ENCODE results near the gene OAT. TPM values are rescaled to one million over a fixed set of nuclear protein-coding genes. Genes with fewer than 3 reads are reported as not detected.

Gene OAT
- total and polyA plus RNA-seq, 10 of the 15 experiments (the other 5 are each of a cell fraction or from before 2014, with no cell fraction given) = 1.2 to 9.8 (median 1.6) TPM

GRCh38 chr10:124453960-124454610, 35.4 kb upstream of the OAT start:
- FAIRE-seq = no peak
- ChIA-PET CTCF (no interaction called here), POLR2A (no interaction called here), RAD21 (ENCODE audit: unreplicated experiment) (no interaction called here), SMC1A (ENCODE audit: uncharacterized antibody, unreplicated experiment) (no interaction called here)
- no peaks in the 10 kb centered on the region for H3K9me3 ChIP-seq (replicated peaks; ENCODE audit: control insufficient read depth, insufficient read depth, low read length)
- 29% methylated on average over 8 of the region's 8 CpGs for WGBS (ENCODE audit: insufficient coverage, insufficient replicate concordance, low lambda C conversion rate, missing lambda C conversion rate)
- no peak overlapping the region for H3K27ac ChIP-seq (ENCODE audit: control insufficient read depth, insufficient read depth)
- H3K4me3 ChIP-seq = no peak overlapping the region
- no peak overlapping the region for H3K9ac ChIP-seq (ENCODE audit: control insufficient read depth, insufficient read depth, low read length)
- no TSS peak for BruUV-seq (replicated peaks)
- no peaks in the 10 kb centered on the region for H3K36me3 ChIP-seq (ENCODE audit: control insufficient read depth in 2 of 2, insufficient read depth in 2 of 2, low read length in 1 of 2)
- no peak overlapping the region for H2AFZ ChIP-seq (ENCODE audit: control insufficient read depth, low read depth, low read length)
- H3K4me2 ChIP-seq (ENCODE audit: control insufficient read depth, insufficient read depth) = no peak overlapping the region
- H3K27me3 ChIP-seq (replicated peaks in 1 of 2; ENCODE audit: control insufficient read depth in 2 of 2, insufficient read depth in 2 of 2, low read length in 1 of 2) = peaks cover 6 to 12% of the 10 kb centered on the region in 2 experiments; a peak in 3 of 4 replicates
- intact Hi-C loops (cut with micrococcal nuclease; ENCODE audit: unreplicated experiment) = no loop called here
- no peak for DNase-seq (ENCODE audit: low read depth, low spot score)
- TF ChIP-seq ZNF622 (IDR thresholded peaks at IDR 0.05) (no peak), ELK1 (IDR thresholded peaks at IDR 0.05; ENCODE audit: low read depth, low read length) (no peak), BACH1 (IDR thresholded peaks at IDR 0.05; ENCODE audit: borderline replicate concordance) (no peak), BCL3 (IDR thresholded peaks at IDR 0.05; ENCODE audit: borderline replicate concordance, insufficient read depth, low read depth, low read length, poor library complexity, severe bottlenecking) (no peak), REST (IDR thresholded peaks at IDR 0.05; ENCODE audit: low read depth, low read length) (no peak), SREBF2 (IDR thresholded peaks at IDR 0.05; ENCODE audit: low read length) (no peak), RUNX3 (IDR thresholded peaks at IDR 0.05; ENCODE audit: low read length) (no peak), HDAC2 (IDR thresholded peaks at IDR 0.05) (no peak), RAD21 (IDR thresholded peaks at IDR 0.05; ENCODE audit: insufficient read depth, low read depth, low read length) (no peak), PRDM15 (CRISPR knock-in tag; IDR thresholded peaks at IDR 0.05) (no peak), NFIC (IDR thresholded peaks at IDR 0.05; ENCODE audit: low read depth, low read length) (no peak), ZNF217 (IDR thresholded peaks at IDR 0.05) (no peak), RAD51 (IDR thresholded peaks at IDR 0.05) (no peak), MAX (IDR thresholded peaks at IDR 0.05; ENCODE audit: low read depth, low read length) (no peak), IKZF1 (conservative IDR thresholded peaks at IDR 0.05) (no peak)
- H3K4me1 ChIP-seq (ENCODE audit: control insufficient read depth, insufficient read depth, low read length) = no peaks in the 10 kb centered on the region
- H3K79me2 ChIP-seq (ENCODE audit: control insufficient read depth, insufficient read depth, low read length) = no peaks in the 10 kb centered on the region
- no peak for ATAC-seq
- in situ Hi-C loops (cut with MboI) = no loop called here
- H4K20me1 ChIP-seq (ENCODE audit: control insufficient read depth, insufficient read depth) = no peaks in the 10 kb centered on the region

Measured in GM12878 (cell line).